ENCODE data around the gene COG4.

COG4 gene

DNA sequence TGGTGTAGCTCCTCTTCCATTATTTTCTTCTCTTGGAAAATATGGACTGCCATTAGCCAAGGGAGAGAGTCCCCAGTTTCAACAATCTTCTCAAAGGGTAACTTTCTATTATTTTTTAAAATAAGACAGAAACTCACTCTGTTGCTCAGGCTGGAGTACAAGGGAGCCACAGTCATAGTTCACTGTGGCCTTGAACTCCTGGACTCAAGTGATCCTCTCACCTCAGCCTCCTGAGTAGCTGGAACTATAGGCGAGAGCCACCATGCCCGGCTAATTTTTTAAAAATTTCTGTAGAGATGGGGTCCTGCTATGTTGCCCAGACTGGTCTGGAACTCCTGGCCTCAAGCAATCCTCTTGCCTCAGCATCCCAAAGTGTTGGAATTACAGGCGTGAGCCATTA, 13.1 kb downstream of the COG4 start:
- no peaks in the 10 kb centered on the region for H3K27me3 ChIP-seq (replicated peaks; ENCODE audit: control insufficient read depth, insufficient read depth, low read length)
- TF ChIP-seq, protein P1, sequence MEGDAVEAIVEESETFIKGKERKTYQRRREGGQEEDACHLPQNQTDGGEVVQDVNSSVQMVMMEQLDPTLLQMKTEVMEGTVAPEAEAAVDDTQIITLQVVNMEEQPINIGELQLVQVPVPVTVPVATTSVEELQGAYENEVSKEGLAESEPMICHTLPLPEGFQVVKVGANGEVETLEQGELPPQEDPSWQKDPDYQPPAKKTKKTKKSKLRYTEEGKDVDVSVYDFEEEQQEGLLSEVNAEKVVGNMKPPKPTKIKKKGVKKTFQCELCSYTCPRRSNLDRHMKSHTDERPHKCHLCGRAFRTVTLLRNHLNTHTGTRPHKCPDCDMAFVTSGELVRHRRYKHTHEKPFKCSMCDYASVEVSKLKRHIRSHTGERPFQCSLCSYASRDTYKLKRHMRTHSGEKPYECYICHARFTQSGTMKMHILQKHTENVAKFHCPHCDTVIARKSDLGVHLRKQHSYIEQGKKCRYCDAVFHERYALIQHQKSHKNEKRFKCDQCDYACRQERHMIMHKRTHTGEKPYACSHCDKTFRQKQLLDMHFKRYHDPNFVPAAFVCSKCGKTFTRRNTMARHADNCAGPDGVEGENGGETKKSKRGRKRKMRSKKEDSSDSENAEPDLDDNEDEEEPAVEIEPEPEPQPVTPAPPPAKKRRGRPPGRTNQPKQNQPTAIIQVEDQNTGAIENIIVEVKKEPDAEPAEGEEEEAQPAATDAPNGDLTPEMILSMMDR (IDR thresholded peaks at IDR 0.05; ENCODE audit: insufficient read depth, low read length, poor library complexity, severe bottlenecking), result no peak
- no peak overlapping the region for H3K4me3 ChIP-seq (replicated peaks; ENCODE audit: low read depth, low read length)
- no peak for DNase-seq (ENCODE audit: extremely low read depth, insufficient read length)
- H3K36me3 ChIP-seq (ENCODE audit: control insufficient read depth, insufficient read depth, low read length), result peaks cover 13% of the 10 kb centered on the region

DNA sequence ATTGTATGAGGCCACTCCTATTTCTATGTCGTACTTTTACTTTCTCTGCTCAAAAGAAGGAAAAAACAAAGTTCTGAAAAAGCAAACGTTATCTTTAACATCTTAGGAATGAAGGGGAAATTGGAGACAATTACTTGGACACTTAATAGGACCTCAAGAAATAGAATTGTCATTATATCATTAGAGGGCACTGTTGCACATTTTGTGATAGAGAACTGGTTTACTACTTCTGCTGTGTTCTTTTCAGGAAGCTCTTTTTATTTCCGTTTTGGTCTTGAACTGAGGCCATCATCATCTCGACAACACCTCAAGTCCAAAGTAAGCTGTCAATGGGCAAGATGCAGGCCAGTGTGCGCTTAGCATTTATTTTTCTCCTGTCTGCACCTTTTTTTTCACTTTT, 14.6 kb downstream of the COG4 start:
- H3K4me3 ChIP-seq (replicated peaks; ENCODE audit: low read depth, low read length), result no peak overlapping the region
- H3K36me3 ChIP-seq (ENCODE audit: control insufficient read depth, insufficient read depth, low read length), result peaks cover 9% of the 10 kb centered on the region
- TF ChIP-seq, protein P1 (IDR thresholded peaks at IDR 0.05; ENCODE audit: insufficient read depth, low read length, poor library complexity, severe bottlenecking), result no peak
- H3K27me3 ChIP-seq (replicated peaks; ENCODE audit: control insufficient read depth, insufficient read depth, low read length), result no peaks in the 10 kb centered on the region
- no peak for DNase-seq (ENCODE audit: extremely low read depth, insufficient read length)

DNA sequence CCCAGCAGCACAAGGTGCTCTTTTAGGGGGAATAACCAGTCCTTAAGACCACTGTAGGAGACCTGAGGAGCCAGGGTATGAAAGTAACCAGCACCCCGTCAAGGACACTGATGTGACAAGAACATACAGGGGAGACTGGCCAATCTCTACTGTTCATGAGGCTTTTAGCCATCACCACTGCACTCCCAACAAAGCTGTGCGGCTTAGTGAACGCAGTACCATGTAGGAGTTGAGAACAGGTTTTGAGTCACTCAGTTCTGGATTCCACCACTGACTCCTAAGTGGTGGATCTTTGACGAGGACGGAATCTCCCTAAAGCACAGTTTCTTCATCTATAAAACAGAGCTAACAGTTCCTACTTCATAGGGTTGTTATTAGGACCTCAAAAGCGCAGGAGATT, 26.8 kb downstream of the COG4 start:
- no peak overlapping the region for H3K4me3 ChIP-seq (replicated peaks; ENCODE audit: low read depth, low read length)
- TF ChIP-seq, protein P1 (IDR thresholded peaks at IDR 0.05; ENCODE audit: insufficient read depth, low read length, poor library complexity, severe bottlenecking), result no peak
- DNase-seq (ENCODE audit: extremely low read depth, insufficient read length), result no peak
- peaks cover 20% of the 10 kb centered on the region for H3K36me3 ChIP-seq (ENCODE audit: control insufficient read depth, insufficient read depth, low read length)
- H3K27me3 ChIP-seq (replicated peaks; ENCODE audit: control insufficient read depth, insufficient read depth, low read length), result no peaks in the 10 kb centered on the region

- Histone ChIP-seq H3K4me3 (replicated peaks; ENCODE audit: low read depth, low read length) (no peak overlapping the region), H3K36me3 (ENCODE audit: control insufficient read depth, insufficient read depth, low read length) (peaks cover 18% of the 10 kb centered on the region), H3K27me3 (replicated peaks; ENCODE audit: control insufficient read depth, insufficient read depth, low read length) (no peaks in the 10 kb centered on the region)
- DNase-seq (ENCODE audit: extremely low read depth, insufficient read length), result no peak
- TF ChIP-seq, protein P1 (IDR thresholded peaks at IDR 0.05; ENCODE audit: insufficient read depth, low read length, poor library complexity, severe bottlenecking), result no peak
These were observed 27.8 kb downstream of the COG4 start for GRCh38 chr16:70495425-70496182.

GRCh38 chr16:70494777-70495176, 28.6 kb downstream of the COG4 start:
- TF ChIP-seq, protein P1 (IDR thresholded peaks at IDR 0.05; ENCODE audit: insufficient read depth, low read length, poor library complexity, severe bottlenecking), result no peak
- DNase-seq (ENCODE audit: extremely low read depth, insufficient read length), result no peak
- H3K27me3 ChIP-seq (replicated peaks; ENCODE audit: control insufficient read depth, insufficient read depth, low read length), result no peaks in the 10 kb centered on the region
- no peak overlapping the region for H3K4me3 ChIP-seq (replicated peaks; ENCODE audit: low read depth, low read length)
- H3K36me3 ChIP-seq (ENCODE audit: control insufficient read depth, insufficient read depth, low read length), result peaks cover 23% of the 10 kb centered on the region

All from GM06990 (cell line).